Measurements from ENCODE around the gene EMC10.

Gene EMC10

GRCh38 chr19:50451223-50451534 lies 25.1 kb upstream of the EMC10 start:
- TF ChIP-seq POLR2AphosphoS5 (IDR thresholded peaks at IDR 0.05; ENCODE audit: low read depth, low read length) = no peak
- TF ChIP-seq SIN3A (IDR thresholded peaks at IDR 0.05; ENCODE audit: borderline replicate concordance, insufficient read depth, low read length) = no peak
- TF ChIP-seq FOXP2 (optimal IDR thresholded peaks at IDR 0.05; ENCODE audit: borderline replicate concordance, extremely low read depth, extremely low read length, insufficient read depth) = no peak
- TF ChIP-seq TAF1 (IDR thresholded peaks at IDR 0.05; ENCODE audit: borderline replicate concordance, insufficient read depth, low read length) = no peak
- no peak for TF ChIP-seq REST (IDR thresholded peaks at IDR 0.05; ENCODE audit: insufficient read depth in 1 of 2, low read depth in 2 of 2, low read length in 2 of 2)

- TF ChIP-seq TAF1 (IDR thresholded peaks at IDR 0.05; ENCODE audit: borderline replicate concordance, insufficient read depth, low read length) (no peak), FOXP2 (optimal IDR thresholded peaks at IDR 0.05; ENCODE audit: borderline replicate concordance, extremely low read depth, extremely low read length, insufficient read depth) (no peak), REST (IDR thresholded peaks at IDR 0.05; ENCODE audit: insufficient read depth in 1 of 2, low read depth in 2 of 2, low read length in 2 of 2) (no peak), POLR2AphosphoS5 (IDR thresholded peaks at IDR 0.05; ENCODE audit: low read depth, low read length) (no peak), SIN3A (IDR thresholded peaks at IDR 0.05; ENCODE audit: borderline replicate concordance, insufficient read depth, low read length) (no peak)
Measured at GRCh38 chr19:50453243-50453642, 23.1 kb upstream of the EMC10 start.

GRCh38 chr19:50455992-50456391 lies 20.3 kb upstream of the EMC10 start:
- TF ChIP-seq POLR2AphosphoS5 (IDR thresholded peaks at IDR 0.05; ENCODE audit: low read depth, low read length) (no peak), TAF1 (IDR thresholded peaks at IDR 0.05; ENCODE audit: borderline replicate concordance, insufficient read depth, low read length) (no peak), REST (IDR thresholded peaks at IDR 0.05; ENCODE audit: insufficient read depth in 1 of 2, low read depth in 2 of 2, low read length in 2 of 2) (no peak), SIN3A (IDR thresholded peaks at IDR 0.05; ENCODE audit: borderline replicate concordance, insufficient read depth, low read length) (no peak), FOXP2 (optimal IDR thresholded peaks at IDR 0.05; ENCODE audit: borderline replicate concordance, extremely low read depth, extremely low read length, insufficient read depth) (no peak)

GRCh38 chr19:50457300-50457699 lies 19.0 kb upstream of the EMC10 start:
- no peak for TF ChIP-seq REST (IDR thresholded peaks at IDR 0.05; ENCODE audit: insufficient read depth in 1 of 2, low read depth in 2 of 2, low read length in 2 of 2)
- TF ChIP-seq POLR2AphosphoS5 (IDR thresholded peaks at IDR 0.05; ENCODE audit: low read depth, low read length) = no peak
- no peak for TF ChIP-seq FOXP2 (optimal IDR thresholded peaks at IDR 0.05; ENCODE audit: borderline replicate concordance, extremely low read depth, extremely low read length, insufficient read depth)
- no peak for TF ChIP-seq SIN3A (IDR thresholded peaks at IDR 0.05; ENCODE audit: borderline replicate concordance, insufficient read depth, low read length)
- no peak for TF ChIP-seq TAF1 (IDR thresholded peaks at IDR 0.05; ENCODE audit: borderline replicate concordance, insufficient read depth, low read length)
